CD4-positive, alpha-beta T cell treated with Interleukin-4 for 1 hour (primary cell): ENCODE results near the gene NUP107.

Source experiments
- DNase-seq, 2 donors: peaks; one replicate each; pipeline ENCODE4 v3.0.0-alpha.2; 2020 to 2022

Gene NUP107

DNA sequence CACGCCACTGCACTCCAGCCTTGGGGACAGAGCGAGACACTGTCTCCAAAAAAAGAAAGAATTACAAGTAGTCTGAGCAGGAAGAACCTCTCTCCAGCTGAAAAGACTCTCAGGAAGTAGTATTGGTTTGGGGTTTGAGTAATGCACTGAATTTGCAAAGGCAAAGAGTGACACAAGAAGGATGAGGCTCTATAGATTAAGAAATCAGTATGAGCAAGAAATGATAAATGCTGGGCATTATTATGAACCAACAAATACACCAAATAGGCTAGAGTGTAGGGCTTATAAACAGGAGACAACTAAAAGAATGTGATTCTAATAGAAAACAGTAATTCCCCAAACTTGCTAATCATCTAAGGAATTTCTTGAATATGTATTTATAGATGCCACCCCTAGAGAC lies 56.6 kb downstream of the NUP107 start:
- DNase-seq: no peak

DNA sequence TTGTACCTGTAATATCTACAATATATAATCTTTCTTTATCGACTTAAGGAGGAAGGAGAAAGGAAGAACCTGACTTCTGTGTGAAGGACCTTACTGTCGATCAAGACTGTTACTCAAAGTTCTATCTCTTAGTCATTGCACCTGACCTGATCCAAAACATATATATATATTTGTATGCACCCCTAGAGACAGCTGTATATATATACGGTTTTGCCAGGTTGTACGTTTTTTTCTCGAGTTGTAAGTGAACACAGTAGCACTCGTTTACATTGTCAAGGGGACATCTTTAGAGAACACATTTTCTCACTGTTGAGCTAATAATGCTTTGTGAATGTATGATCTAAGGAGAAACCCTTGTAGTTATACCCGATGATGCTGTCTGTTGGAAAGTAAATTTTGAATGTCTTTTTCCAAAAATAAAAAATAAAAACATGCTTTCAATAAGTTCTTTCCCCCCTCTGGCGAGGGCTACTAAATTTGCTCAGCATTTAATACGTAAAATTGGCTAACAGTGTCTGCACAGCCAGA lies 58.7 kb downstream of the NUP107 start:
- no peak for DNase-seq

DNA sequence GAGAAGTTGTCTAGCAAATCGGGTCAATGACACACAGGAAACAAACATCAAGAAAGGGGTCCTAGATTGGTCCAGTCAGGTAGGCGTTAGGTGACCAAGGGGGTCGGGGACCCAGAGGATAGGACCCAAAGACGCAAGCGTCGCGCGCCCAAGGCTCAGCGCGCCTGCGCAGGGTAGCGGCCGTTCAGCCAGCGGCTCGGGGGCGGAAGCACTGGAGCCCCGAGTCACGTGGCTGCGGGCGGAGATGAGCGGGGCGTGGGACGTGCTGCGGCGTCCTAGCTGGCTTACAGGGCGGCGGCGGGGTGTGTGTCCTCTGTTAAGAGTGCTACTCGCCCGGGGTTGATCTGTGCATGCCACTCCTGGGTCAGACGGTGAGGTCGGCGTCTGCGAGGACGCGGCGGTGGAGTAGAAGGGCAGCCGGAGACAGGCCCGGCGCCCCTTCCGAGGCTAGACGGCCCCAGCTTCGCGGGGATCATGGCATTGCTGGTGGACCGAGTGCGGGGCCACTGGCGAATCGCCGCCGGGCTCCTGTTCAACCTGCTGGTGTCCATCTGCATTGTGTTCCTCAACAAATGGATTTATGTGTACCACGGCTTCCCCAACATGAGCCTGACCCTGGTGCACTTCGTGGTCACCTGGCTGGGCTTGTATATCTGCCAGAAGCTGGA lies 59.3 kb downstream of the NUP107 start, which contains the start of gene SLC35E3:
SLC35E3 (plus strand) TSS at position 273 of the 668 bp plus-strand sequence; CDS start at position 475, 202 bp downstream.
- peak; percentile 90 to 92 for DNase-seq

DNA sequence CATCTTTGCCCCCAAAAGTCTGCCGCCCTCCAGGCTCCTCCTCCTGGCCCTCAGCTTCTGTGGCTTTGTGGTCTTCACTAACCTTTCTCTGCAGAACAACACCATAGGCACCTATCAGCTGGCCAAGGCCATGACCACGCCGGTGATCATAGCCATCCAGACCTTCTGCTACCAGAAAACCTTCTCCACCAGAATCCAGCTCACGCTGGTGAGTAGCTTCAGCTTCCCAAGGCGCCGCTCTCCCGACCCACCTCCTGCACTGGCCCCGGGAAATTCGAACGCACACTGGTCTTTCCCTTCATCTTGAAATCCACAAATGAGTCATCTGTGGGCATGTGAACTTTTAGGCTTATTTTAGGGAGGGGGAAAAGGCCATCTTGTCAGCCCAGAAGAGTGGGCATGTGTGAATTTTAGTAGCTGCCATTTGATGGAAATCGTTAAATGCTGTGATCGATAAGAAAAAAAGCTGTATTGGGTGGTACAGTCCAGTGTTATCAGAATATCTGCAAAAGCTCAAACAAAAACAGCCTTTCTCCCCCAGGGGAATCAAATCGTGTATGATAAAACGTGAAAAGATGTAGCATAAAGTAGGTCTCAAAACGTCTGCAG lies 59.9 kb downstream of the NUP107 start:
- peak; percentile 19 to 26 for DNase-seq

DNA sequence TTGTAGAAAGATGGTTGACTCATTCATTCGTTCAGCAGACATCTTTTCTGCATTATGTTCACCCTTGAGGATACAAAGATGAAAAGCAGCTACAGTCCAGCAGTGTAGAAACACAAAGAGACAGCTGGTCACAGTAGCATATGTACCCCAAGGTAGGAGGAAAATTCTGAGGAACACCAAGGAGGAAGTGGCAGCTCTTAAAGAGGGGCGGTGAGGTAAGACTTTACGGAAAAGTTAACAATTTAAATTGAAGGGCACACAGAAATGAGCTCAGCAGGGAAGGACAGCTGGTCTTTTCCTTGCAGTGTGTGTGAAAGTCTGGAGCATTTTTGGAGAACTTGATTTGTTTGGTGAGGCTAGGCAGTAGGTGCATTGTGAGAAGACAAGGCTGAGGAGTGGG lies 62.7 kb downstream of the NUP107 start:
- no peak for DNase-seq

DNA sequence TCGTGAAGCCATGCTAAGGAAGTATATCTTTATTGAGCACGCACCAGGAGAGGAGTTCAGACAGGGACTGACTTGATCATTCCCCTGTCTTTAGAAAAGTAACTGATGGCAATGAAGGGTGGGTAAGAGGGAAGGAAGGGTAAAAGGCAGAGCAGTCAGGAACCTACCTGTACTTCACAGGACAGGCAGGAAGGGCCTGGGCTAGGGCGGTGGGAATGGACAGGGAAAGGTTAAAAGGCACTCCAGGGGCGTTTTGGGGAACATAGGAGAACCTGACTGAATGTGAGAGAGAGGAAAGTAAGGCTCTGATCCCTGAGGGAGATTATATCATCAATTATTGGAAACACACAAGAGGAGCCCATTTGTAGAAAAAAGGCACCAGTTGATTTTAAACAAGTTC lies 63.1 kb downstream of the NUP107 start:
- DNase-seq: no peak

DNA sequence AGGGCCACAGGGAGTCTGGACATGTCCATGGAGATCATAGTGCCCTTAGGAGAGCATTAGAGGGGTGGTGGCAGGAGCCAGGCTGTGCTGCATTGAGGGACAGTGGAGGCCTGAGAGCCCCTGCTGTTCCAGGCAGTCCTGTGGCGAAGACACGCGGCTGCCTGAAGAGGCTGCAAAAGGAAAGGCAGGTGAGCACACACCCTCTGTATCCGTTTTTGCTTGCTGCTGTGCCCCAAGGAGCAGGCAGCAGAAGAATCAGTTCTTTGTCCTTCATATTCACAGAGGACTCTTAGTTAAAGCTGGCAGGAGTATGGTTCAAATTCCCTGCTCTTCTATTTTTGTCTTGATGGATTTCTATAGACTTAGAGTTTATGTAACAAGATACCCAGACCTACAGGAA lies 63.7 kb downstream of the NUP107 start:
- DNase-seq: no peak

DNA sequence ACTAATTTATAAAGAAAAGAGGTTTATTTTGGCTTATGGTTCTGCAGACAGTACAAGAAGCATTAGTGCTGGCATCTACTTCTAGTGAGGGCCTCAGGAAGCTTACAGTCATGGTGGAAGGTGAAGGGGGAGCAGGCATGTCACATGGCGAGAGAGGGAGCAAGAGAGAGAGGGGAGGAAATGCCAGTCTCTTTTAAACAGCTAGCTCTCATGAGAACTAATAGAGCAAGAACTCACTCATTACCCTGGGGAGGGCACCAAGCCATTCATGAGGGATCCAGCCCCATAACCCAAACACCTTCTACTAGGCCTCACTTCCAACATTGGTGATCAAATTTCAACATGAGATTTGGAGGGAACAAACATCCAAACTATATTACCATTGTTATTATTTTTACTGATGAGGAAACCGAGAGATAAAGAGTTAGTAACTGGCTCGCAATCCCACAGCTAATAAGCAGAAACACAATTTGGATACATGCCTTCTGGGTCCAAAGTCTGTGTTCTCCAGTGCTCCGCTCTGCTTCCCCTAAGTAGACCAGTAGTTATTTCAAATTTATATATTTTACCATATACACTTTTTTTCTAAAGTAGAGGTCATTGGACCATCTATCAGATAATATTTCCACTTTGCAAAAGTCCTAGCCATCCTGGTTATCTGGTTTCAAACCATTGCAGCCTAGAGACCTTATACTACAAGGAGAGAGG lies 68.9 kb downstream of the NUP107 start:
- DNase-seq: no peak

DNA sequence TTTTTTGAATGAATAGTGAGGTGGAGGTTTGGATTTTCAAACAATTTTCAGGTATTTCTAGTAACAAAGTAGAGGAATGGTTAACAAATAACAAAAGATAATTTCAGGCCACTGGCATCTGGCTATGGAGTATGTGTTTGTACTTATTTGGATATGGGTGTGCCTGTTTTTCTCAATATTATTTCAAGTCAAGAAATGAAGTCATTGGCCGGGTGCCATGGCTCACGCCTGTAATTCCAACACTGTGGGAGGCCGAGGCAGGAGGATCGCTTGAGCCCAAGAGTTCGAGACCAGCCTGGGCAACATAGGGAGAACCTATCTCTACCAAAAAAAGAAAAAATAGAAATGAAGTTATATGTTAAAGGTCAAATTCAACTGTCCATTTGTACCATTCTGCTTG lies 73.1 kb downstream of the NUP107 start:
- no peak for DNase-seq

DNA sequence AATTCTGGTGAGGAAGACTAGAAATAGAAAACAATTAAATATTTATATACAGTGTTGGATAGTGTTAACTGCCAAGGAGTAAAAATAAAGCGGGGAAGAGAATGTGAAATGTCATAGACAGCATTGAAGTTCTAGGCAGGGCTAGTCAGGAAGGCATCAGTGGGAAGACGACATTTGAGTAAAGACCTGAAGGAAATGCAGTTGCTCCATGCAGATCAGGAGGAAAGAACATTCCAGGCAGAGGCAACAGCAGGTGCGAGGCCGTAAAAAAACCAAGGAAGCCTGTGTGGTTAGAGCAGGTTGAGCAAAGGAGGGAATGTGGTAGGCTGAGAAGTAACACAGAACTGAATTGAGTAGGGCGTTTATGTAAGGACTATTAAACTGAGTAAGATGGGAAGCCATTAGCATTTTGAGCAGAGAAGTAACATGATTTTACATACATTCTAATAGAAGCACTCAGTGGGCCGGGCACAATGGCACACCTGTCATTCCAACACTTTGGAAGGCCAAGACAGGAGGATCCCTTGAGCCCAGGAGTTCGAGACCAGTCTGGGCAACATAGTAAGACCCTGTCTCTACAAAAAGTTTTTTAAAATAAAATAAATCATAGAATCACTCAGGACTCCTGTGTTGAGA lies 74.1 kb downstream of the NUP107 start:
- no peak for DNase-seq

DNA sequence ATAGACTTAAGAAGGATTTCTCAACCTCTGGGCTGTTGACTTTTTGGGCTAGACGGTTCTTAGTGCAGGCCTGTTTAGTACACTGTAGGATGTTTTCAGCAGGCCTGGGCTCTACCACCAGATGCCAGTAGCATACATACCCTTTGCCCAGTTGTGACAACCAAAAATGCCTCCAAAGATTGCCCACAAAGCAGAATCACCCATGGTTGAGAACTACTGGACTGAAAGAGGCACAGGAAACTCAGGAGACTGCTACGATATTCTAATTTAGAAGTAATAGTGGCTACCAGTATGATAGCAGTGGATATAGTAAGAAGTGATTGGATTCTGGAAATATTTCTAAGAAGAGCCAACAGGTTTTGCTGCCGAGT lies 74.6 kb downstream of the NUP107 start:
- no peak for DNase-seq

DNA sequence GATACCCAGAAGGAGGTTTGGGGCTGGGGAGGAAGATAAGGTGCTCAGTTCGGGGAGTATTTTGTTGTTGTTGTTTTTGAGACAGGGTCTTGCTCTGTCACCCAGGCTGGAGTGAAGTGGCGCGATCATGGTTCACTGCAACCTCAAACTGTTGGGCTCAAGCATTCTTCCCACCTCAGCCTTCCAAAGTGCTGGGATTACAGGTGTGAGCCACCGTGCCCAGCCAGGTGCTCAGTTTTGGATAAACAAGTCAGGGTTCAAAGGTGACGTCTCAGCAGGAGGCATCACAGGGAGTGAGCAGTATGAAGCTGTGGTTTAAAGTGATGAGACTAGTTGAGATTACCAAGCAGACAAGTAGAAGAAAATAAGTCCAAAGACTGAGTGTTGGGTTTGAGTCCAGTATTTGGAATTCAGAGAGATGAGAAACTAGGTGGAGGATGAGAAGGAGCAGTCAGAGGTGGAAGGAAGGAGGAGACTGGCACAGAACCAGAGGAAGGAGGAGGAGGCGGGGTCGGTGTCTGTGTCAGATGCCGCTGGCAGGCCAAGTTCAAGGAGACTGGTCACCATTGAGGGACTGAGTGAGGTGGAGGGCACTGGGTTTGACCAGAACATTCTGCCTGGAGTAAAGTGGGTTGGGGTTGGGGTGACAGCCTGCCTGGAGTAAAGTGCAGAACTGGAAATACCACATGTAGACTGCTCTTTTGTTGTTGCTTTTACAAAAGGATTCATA lies 75.3 kb downstream of the NUP107 start:
- no peak for DNase-seq

DNA sequence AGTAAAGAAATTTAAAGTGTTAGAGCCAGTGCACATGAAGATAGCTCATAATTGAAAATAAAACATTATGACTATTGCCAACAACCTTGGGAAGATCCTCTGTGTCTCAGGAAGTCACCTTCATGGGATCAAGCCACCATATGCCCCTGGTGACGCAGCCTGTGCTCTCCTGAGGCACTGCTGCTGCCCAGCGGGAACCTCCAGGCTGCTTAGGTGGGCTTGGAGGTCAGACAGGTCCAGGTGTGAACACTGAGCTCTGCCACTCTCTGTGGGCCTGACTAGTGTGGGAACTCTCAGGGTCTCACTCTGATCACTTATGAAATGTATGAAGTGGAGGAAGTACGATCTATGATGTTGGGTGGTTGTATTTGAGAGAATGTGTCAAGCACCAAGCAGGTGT lies 75.9 kb downstream of the NUP107 start:
- no peak for DNase-seq

DNA sequence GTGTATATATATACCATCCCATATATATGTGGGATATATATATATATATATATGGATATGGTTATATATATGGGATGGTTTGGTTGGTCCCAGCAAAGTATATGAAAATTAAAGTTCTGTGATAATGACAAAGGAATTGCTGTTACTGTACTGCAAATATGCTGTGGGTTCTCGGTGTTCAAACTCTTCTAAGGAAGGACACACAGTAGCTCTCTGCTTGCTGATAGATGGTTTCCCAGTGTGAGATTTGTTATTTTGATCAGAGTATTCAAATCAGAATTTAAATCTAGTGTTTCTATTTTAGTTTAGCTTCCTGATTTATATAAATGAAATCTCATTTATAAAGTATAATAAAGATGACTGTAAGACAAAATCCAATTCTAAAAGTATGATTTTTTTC lies 78.9 kb downstream of the NUP107 start:
- no peak for DNase-seq

DNA sequence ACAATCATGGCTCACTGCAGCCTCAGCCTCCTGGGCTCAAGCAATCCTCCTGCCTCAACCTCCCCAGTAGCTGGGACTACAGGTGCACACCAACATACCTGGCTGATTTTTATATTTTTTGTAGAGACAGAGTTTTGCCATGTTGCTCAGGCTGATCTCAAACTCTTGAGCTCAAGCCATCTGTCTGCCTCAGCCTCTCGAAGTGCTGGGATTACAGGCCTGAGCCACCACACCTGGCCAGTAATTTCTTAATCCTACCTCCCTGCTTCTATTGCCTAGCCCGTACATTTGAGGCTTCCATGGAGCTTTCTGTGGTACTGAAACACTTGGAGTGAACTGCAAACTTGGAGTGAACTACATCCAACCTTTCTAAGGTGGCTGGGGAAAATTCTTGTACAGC lies 79.9 kb downstream of the NUP107 start:
- DNase-seq: no peak

DNA sequence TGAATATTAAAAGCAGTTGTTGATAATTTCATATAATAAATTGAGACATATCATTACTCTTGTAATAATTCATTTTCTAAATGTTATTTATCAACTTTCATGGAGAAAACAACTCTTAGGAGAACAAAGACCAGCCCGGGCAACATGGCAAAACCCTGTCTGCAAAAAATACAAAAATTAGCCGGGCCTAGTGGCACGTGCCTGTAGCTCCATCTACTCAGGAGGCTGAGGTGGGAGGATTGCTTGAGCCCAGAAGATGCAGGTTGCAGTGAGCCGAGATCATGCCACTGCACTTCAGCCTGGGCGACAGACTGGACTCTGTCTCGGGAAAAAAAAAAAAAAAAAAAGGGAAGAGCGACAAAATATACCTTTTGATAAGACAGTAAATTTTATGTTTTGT lies 80.4 kb downstream of the NUP107 start:
- DNase-seq: no peak

DNA sequence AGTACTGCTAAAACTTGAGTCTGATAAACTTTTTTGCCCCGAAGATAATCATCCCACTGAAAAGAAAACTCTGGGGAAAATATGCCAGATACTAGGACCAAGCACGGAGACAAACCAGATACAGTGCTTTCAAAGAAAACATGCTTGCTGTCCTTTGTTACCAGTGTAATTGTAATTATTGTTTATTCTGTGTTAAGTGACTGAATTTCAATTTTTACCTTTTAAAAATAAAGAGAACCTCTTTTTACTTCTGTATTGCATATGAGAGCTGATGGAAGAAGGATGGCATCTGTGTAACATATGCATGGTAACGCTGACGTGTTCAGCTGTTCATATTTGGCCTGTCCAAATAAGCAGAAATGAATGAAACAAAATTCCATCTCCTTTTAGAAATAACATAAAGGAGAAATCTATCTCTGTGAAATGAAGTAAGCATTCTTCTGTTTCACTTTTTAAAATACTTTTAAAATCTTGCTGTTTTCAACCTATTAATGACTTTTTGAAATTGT lies 81.7 kb downstream of the NUP107 start:
- no peak for DNase-seq

DNA sequence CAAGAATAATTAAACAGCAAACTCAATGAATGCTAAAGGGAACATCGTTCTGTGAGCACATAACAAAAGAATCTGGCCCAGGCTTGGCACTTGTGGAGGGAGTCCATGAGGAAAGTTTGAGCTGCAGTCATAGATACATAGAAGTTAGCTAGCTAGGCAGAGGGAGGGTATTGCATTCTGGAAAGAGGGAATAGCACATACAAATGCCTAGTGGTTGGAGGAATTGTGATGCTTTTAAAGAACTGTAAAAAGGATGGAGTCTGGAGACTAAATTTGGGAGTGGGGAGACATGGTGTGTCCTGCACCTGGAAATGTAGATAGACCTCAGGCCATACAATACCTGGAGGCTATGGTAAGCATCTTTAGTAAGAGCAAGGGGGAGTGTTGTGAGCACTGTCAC lies 83.2 kb downstream of the NUP107 start:
- DNase-seq: no peak

DNA sequence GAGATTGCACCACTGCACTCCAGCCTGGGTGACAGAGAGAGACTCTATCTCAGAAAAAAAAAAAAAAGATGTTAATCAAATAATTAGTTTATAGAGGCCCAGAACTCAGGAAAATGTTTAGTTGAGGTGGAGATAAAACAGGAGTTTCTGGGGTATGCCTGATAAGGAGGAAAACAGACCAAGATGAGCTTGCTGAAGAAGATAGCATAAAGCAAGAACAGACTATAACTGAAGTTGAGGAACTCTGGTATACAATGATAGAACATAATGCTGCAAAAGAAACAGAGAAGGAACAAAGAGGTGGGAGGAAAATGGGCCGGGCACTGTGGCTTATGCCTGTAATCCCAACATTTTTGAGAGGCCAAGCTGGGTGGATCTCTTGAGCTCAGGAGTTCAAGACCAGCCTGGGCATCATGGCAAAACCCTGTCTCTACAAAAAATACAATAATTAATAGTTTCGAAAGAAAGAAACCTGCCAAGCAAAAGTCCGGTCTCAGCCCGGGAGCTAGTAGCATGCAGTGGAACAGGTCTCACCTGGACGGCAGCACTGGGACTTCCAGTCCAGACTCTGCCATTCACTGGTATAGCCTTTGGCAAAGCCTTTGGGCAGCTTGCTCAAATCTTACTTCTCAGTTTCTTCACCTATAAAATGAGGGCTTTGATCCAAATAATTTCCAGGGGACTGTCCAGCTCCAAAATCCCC lies 84.6 kb downstream of the NUP107 start:
- no peak for DNase-seq

DNA sequence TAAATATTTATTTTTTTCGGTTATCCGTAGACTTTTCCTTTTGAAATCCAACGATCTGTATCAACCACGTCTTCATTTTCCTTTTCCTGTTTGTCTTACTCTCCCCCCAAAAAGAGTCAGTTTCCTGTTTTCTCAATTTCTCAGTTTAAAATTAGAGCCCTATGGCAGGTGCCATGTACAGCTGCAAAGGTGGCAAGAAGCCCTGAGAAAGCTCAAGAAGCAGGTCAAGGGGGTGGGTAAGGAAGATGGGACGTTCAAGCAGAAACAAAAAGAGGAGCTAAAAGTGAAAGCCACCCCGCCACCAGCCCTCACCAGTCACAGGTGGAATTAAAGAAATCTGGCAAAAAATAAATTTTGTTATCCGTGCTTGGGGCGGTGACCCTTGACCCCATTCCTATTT lies 85.9 kb downstream of the NUP107 start:
- DNase-seq: no peak

DNA sequence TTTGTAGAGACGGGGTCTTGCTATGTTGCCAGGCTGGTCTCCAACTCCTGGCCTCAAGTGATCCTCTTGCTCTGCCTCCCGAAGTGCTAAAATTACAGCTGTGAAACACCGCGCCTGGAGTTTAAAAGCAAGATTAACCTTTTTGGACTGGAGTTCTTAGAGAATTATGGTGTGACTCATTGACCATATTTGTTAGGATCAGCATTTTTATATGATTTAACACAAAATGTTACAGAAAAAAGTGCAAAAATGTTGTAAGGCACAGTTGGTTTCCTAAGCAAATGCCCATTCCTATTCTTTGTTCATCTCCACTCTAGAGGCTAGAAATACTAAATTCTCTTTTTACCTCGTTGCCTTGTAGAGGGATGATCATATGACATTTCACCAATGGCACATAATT lies 86.8 kb downstream of the NUP107 start:
- no peak for DNase-seq

DNA sequence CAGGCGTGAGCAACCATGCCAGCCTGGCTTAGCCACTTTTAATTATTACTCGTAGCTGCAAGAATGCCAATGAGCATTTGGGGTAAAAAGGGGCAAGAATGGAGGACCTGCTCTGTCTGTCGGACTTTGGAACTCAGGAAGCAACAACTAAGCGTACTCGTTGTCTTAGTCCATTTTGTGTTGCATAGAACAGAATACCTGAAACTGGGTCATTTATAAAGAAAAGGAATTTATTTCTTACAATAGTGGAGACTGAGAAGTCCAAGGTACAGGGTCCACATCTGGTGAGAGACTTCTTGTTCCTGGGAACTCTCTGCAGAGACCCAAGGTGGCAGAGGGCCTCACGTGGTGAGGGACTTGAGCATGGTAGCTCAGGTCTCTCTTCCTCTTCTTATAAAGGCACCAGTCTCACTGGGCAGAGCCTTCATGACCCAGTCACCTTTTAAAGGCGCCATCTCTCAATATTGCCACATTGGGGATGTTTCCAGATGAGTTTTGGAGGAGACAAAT lies 88.4 kb downstream of the NUP107 start:
- no peak for DNase-seq
